ENCODE data around the gene FBF1.
"Not testable (repeated sequence)": the region's sequence is repeated elsewhere in the genome, so short reads cannot be mapped to it uniquely, and the experiment has no call there.

FBF1 gene

GRCh38 chr17:75896415-75897159 lies 44.3 kb downstream of the FBF1 start, which contains the start of gene TRIM65:
TSS of gene TRIM65 (minus strand) at chr17:75896951. CDS start at chr17:75896937, 14 bp downstream.
- peak; percentile 75 for DNase-seq (ENCODE audit: low spot score)

- DNase-seq (ENCODE audit: low spot score) = no peak
Measured at GRCh38 chr17:75895370-75896155, 45.3 kb downstream of the FBF1 start.

GRCh38 chr17:75894049-75894733 lies 46.7 kb downstream of the FBF1 start:
- no peak for DNase-seq (ENCODE audit: low spot score)

- no peak for DNase-seq (ENCODE audit: low spot score)
Measured at GRCh38 chr17:75893305-75894048, 47.4 kb downstream of the FBF1 start.

- DNase-seq (ENCODE audit: low spot score) = no peak
Measured at GRCh38 chr17:75892556-75893224, 48.2 kb downstream of the FBF1 start.

GRCh38 chr17:75891605-75892555 lies 49.0 kb downstream of the FBF1 start:
- no peak for DNase-seq (ENCODE audit: low spot score)

- DNase-seq (ENCODE audit: low spot score) = no peak
Measured at GRCh38 chr17:75891022-75891604, 49.7 kb downstream of the FBF1 start.

- no peak for DNase-seq (ENCODE audit: low spot score)
Measured at GRCh38 chr17:75889454-75889853, 51.4 kb downstream of the FBF1 start.

- no peak for DNase-seq (ENCODE audit: low spot score)
Measured at GRCh38 chr17:75888484-75888883, 52.4 kb downstream of the FBF1 start.

GRCh38 chr17:75885860-75886259 lies 55.0 kb downstream of the FBF1 start:
- not testable (repeated sequence) for DNase-seq (ENCODE audit: low spot score)

GRCh38 chr17:75885431-75885830 lies 55.4 kb downstream of the FBF1 start:
- no peak for DNase-seq (ENCODE audit: low spot score)

- no peak for DNase-seq (ENCODE audit: low spot score)
Measured at GRCh38 chr17:75881678-75882454, 59.0 kb downstream of the FBF1 start.

GRCh38 chr17:75880266-75880665 lies 60.6 kb downstream of the FBF1 start:
- DNase-seq (ENCODE audit: low spot score) = no peak

GRCh38 chr17:75878174-75878998 lies 62.5 kb downstream of the FBF1 start, which contains the start of gene TRIM47:
TSS of gene TRIM47 (minus strand) at chr17:75878581. CDS start at chr17:75878548, 33 bp downstream.
- DNase-seq (ENCODE audit: low spot score) = peak; percentile 65

- DNase-seq (ENCODE audit: low spot score) = peak; percentile 76
Measured at GRCh38 chr17:75877752-75878173, 63.1 kb downstream of the FBF1 start.

- no peak for DNase-seq (ENCODE audit: low spot score)
Measured at GRCh38 chr17:75876938-75877751, 63.7 kb downstream of the FBF1 start.
